ENCODE measurements around the gene ZNF398. TPM values are rescaled to one million over a fixed set of nuclear protein-coding genes. Genes with fewer than 3 reads are reported as not detected.

Gene ZNF398
- total and polyA plus RNA-seq, 2 of the 13 experiments (the other 11 are each of a cell fraction or from before 2014, with no cell fraction given), result 3.0 to 8.9 TPM

DNA sequence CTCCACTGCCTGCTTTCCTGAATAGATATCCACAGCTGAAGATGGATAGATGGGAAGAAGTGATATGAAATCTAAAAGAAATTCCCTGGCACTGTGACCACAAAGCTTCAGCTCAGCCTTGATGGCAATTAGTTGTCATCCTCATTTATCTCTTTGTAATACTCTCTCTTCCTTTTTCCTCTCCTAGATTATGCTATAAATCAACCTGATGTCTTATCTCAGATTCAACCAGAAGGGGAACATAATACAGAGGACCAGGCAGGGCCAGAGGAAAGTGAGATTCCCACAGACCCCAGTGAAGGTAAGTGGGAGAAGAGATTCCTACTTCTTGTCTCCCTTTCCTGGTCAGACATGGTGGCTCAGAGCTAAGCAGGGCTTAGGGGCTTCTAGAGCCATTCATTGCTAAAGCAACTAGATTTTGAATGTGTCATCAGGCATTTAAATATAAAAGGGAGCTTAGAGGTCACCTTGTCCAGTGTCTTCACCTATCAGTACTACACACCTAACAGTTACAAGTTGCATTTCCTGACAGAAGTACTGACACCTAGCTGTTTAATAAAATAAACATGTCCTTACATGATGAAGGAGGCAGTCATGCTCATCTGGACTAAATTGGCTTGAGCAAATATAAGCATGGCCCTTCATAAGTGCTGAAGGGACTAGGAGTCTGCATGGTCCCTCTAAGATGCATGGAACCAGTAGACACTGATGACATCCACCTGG is 19.5 kb downstream of the ZNF398 start:
- no peak overlapping the region for H2AFZ ChIP-seq (ENCODE audit: low read length)
- FAIRE-seq (no peak), DNase-seq (ENCODE audit: low spot score) (no peak), ATAC-seq (no peak)
- H3K4me3 ChIP-seq (replicated peaks in 1 of 3; ENCODE audit: insufficient read depth in 1 of 3, low read depth in 2 of 3, low read length in 3 of 3), result no peak overlapping the region
- H3K4me1 ChIP-seq (ENCODE audit: insufficient read depth, low read length), result peaks cover 1% of the 10 kb centered on the region; the same call in 1 of the 2 replicates
- H3K4me2 ChIP-seq (ENCODE audit: low read depth, low read length), result no peak overlapping the region
- no peaks in the 10 kb centered on the region for H4K20me1 ChIP-seq (ENCODE audit: insufficient read depth, low read length)
- no peak overlapping the region for H3K27ac ChIP-seq (ENCODE audit: extremely low read length, insufficient read depth, low read length)
- no peaks in the 10 kb centered on the region for H3K79me2 ChIP-seq (ENCODE audit: insufficient read depth, low read length)
- ChIA-PET POLR2A (no interaction called here), CTCF (ENCODE audit: low intra/inter-chr PET ratio, low total read pairs) (no interaction called here)
- no peaks in the 10 kb centered on the region for H3K27me3 ChIP-seq (ENCODE audit: control insufficient read depth in 1 of 2, insufficient read depth in 2 of 2, low read length in 2 of 2)
- intact Hi-C loops (cut with micrococcal nuclease; ENCODE audit: unreplicated experiment), result no loop called here
- H3K36me3 ChIP-seq (replicated peaks in 1 of 2; ENCODE audit: control insufficient read depth in 1 of 2, insufficient read depth in 2 of 2, low read length in 2 of 2), result peaks cover 20 to 47% of the 10 kb centered on the region in 2 experiments
- in situ Hi-C loops (cut with HindIII; ENCODE audit: extremely low pct_ligation_motif_present, low pct_unique_long_range_greater_than_20kb), result no loop called here
- TF ChIP-seq PTBP1 (IDR thresholded peaks at IDR 0.05; ENCODE audit: low read depth, low read length, poor library complexity, severe bottlenecking) (no peak), ZFP36 (IDR thresholded peaks at IDR 0.05; ENCODE audit: borderline replicate concordance, low read depth, low read length, partially characterized antibody) (no peak), ZMYM2 (CRISPR knock-in tag; IDR thresholded peaks at IDR 0.05) (no peak), CBX2 (IDR thresholded peaks at IDR 0.05; ENCODE audit: low read depth, low read length) (no peak), CBX2 (CRISPR knock-in tag; IDR thresholded peaks at IDR 0.05; ENCODE audit: low read depth) (no peak), KLF15 (CRISPR knock-in tag; IDR thresholded peaks at IDR 0.05; ENCODE audit: borderline replicate concordance) (no peak), KDM4B (CRISPR knock-in tag; IDR thresholded peaks at IDR 0.05) (no peak), ZNF841 (CRISPR knock-in tag; IDR thresholded peaks at IDR 0.05; ENCODE audit: borderline replicate concordance) (no peak)
- TF ChIP-seq, protein P1, sequence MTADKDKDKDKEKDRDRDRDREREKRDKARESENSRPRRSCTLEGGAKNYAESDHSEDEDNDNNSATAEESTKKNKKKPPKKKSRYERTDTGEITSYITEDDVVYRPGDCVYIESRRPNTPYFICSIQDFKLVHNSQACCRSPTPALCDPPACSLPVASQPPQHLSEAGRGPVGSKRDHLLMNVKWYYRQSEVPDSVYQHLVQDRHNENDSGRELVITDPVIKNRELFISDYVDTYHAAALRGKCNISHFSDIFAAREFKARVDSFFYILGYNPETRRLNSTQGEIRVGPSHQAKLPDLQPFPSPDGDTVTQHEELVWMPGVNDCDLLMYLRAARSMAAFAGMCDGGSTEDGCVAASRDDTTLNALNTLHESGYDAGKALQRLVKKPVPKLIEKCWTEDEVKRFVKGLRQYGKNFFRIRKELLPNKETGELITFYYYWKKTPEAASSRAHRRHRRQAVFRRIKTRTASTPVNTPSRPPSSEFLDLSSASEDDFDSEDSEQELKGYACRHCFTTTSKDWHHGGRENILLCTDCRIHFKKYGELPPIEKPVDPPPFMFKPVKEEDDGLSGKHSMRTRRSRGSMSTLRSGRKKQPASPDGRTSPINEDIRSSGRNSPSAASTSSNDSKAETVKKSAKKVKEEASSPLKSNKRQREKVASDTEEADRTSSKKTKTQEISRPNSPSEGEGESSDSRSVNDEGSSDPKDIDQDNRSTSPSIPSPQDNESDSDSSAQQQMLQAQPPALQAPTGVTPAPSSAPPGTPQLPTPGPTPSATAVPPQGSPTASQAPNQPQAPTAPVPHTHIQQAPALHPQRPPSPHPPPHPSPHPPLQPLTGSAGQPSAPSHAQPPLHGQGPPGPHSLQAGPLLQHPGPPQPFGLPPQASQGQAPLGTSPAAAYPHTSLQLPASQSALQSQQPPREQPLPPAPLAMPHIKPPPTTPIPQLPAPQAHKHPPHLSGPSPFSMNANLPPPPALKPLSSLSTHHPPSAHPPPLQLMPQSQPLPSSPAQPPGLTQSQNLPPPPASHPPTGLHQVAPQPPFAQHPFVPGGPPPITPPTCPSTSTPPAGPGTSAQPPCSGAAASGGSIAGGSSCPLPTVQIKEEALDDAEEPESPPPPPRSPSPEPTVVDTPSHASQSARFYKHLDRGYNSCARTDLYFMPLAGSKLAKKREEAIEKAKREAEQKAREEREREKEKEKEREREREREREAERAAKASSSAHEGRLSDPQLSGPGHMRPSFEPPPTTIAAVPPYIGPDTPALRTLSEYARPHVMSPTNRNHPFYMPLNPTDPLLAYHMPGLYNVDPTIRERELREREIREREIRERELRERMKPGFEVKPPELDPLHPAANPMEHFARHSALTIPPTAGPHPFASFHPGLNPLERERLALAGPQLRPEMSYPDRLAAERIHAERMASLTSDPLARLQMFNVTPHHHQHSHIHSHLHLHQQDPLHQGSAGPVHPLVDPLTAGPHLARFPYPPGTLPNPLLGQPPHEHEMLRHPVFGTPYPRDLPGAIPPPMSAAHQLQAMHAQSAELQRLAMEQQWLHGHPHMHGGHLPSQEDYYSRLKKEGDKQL (CRISPR knock-in tag; IDR thresholded peaks at IDR 0.05; ENCODE audit: low read depth), result no peak
- H3K9ac ChIP-seq (ENCODE audit: insufficient read depth, low read depth, low read length), result no peak overlapping the region
- BruUV-seq (replicated peaks), result no TSS peak
- H3K9me3 ChIP-seq (ENCODE audit: low read length), result no peaks in the 10 kb centered on the region
